SHP77 treated with DMSO at 0.1 percent for 48 hours (cell line): ENCODE data around the gene NLRP6.
"Not testable (repeated sequence)": the region's sequence is repeated elsewhere in the genome, so short reads cannot be mapped to it uniquely, and the experiment has no call there.

Experiments used
- DNase-seq: peaks from one replicate; lab custom pipeline; 2025; lab: John Stamatoyannopoulos, UW

NLRP6 gene

DNA sequence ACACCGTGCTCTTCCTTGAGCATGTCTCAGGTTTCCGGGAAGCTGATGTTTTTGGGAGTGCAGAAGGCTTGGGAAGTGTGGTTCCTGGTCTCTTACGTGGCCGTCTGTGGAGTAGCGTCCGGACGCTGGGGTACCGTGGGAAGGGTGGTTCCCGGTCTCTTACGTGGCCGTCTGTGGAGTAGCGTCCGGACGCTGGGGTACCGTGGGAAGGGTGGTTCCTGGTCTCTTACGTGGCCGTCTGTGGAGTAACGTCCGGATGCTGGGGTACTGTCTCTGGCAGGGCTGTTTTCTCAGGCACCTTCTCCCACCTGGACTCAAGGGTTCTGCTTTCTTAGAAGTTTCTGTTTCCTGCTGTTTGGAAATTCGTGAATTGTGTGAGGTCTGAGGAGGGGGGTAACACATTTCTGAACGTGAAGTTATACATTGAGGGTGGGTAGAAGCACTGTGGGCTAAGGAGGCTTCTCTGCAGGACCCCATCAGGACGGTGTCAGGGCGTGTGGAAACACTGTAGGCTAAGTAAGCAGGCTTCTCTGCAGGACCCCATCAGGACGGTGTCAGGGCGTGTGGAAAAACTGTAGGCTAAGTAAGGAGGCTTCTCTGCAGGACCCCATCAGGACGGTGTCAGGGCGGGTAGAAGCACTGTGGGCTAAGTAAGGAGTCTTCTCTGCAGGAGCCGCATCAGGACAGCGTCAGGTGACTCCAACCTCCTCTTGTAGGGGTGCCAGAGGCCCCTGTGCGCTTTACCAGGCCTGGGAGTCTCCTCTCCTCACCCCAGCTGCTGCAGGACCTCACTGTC, 47.8 kb downstream of the NLRP6 start:
- no peak for DNase-seq

DNA sequence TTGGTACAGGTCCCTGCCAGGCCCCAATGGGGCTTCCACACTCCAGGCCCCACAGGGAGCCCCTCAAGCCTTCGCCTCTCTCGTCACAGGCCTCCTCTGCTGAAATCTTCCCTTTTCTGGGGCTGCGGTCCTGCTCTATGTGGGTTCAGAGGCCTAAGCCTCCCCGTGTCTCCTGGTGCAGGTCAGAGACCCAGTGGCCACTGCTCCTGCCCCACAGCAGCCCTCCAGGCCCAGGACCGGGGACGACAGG, 48.3 kb downstream of the NLRP6 start:
- DNase-seq: no peak

DNA sequence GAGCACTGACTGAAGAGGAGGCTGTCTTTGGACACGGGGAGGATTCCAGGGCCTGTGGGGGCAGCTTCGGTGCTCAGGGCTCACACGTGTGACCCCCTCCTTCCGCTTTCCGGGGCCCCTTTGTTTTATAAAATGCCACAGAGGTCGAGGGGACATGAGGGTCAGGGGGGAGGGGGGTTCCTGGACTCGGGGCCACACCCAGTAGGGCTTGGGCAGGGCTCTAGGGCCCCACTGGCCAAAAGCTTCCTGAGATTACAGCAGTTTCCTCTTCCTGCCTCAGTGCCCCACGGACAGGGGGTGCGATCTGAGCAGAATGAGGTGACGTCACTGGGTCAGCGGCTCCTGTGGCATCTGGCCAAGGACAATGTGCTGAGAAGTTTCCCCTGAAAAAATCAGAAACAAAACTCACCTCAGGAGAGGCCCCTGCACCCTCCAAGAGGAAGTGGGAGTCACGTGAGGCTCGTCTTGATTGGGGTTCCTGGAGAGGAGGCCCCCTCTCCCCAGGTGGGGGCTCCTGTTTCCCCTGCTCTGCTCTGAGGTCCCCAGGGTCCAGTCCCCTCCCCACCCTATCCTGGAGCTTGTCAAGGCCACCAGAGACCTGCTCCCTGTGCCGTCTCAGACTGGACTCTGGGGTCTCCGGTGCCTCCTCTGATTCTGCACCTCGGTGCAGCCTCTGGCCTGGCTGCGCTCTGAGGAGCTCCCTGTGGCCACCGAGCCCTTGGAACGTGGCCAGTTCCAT, 48.8 kb downstream of the NLRP6 start:
- no peak for DNase-seq

DNA sequence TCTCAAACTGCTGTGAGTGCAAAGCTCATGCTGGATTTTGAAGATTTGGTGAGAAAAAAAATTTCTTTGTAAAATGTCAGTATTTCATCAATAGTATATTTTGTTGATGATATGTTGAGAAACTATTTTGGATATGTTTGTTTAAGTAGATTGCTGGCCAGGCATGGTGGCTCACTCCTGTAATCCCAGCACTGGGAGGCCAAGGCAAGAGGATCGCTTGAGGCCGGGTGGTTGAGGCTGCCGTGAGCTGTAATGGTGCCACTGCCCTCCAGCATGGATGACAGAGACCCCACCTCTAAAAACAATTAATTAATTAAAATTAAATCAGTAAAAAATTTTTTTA, 49.3 kb downstream of the NLRP6 start:
- DNase-seq: no peak

DNA sequence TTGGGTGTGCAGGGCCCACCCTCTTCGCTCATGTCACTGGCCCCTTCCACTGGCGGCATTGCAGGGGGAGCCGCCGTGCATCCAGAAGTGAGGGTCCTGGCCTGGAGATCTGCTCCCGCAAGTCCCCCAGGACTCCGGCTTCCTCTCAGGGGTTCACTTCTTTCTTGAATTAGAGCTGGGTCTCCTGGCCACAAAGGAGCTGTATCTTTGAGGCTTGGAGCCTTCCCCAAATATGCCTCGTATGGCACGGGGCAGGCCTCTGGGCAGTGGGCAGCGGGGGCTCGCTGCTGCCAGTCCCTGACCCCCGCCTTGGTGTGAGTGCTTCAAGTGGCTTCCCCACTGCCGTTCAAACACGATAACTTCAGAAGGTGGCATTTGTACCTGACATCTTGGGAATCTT, 49.8 kb downstream of the NLRP6 start:
- no peak for DNase-seq

DNA sequence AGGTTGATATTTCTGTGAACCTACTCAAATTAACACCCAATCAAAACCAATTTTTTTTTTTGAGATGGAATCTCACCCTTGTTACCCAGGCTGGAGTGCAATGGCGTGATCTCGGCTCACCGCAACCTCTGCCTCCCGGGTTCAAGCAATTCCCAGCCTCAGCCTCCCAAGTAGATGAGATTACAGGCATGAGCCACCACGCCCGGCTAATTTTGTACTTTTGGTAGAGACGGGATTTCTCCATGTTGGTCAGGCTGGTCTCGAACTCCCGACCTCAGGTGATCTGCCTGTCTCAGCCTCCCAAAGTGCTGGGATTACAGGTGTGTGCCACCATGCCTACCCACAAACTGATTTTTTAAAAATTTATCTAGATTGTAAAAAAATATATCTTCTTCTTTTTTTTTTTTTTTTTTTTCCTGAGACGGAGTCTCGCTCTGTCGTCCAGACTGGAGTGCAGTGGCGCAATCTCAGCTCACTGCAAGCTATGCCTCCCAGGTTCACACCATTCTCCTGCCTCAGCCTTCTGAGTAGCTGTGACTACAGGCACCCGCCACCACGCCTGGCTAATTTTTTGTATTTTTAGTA, 50.4 kb downstream of the NLRP6 start:
- not testable (repeated sequence) for DNase-seq

DNA sequence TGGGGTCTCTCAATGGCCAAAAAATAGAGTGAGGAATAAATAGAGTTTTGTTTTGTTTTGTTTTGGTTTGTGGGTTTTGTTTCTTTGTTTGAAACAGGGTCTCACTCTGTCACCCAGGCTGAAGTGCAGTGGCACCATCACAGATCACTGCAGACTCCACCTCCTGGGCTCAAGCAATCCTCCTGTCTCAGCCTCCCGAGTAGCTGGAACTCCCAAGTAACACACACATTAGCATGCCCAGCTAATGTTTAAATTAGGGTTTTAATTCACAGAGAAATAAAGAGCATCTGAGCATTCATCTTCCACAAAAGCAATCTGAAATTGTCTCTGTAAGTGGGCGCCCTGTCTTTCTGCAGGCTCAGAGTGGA, 51.7 kb downstream of the NLRP6 start:
- no peak for DNase-seq

DNA sequence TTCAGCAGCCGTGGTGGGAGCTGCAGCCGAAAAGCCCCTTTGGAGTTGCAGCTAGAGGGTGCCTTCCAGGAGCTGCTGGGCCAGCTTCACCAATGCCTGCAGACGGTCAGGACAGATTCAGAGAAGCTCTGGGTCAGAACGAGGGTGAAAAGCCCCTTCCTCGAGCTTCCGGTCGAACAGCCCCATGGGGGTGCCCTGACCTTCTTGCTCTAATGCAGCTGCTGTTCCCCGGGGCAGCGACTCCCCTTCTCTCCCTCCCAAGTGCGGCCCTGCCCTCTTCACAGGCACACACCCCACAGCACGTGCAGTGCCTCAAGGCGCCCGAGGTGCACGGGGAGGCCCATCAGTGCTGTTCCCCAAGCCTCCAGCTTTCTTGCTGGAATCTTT, 52.1 kb downstream of the NLRP6 start:
- no peak for DNase-seq

DNA sequence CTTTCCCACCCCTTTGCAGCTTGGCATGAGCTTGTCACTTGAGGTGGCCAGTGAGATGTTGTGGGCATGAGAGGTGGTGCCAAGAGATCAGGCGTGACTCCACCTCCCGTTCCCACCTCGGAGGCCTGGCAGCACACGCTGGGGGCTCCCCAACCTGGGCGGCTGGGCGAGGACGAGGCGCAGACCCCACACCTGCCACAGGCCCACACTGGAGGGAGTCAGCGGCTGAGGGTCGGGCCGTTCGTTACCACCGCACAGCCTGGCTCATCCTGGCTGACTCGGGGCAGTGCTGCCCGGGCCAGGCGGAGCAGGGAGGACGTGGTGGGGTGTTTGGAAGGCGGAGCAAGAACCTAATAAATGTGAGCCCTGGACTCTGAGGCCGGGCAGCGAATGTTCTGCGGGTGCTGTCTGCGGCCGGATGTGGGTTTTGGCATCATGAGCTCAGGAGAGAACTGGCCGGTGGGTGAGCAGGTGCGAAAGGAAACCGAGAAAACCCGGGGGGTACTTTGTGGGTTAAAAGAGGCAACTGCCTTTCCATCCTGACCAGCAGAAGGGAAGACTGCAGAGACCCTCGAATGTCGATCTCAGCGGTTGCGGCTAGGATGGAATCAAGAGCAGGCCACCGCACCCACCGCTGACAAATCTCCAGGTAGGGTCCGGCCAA, 52.6 kb downstream of the NLRP6 start:
- DNase-seq: no peak

DNA sequence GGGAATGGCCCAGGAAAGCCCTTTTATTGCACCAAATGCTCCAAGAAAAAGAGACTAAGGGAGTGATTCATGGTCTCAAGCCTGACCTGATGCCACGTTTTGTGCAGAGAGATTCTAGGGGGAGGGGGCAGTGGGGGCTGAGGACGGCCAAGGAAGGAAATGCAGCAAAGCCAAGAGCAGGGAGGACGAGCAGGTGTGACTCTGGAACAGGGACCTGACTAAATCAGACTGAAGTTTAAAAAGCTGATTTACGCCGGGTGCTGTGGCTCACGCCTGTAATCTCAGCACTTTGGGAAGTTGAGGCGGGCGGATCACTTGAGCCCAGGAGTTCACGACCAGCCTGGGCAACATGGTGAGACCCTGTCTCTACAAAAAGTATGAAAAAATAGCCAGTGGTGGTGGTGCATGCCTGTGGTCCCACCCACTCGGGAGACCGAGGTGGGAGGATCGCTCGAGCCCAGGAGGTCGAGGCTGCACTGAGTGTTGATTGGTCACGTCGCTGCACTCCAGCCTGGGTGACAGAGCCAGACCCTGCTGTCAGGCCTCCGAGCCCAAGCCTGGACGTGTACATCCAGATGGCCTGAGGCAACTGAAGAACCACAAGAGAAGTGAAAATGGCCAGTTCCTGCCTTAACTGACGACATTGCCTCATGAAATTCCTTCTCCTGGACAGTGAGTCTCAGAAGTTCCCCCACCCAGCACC, 53.3 kb downstream of the NLRP6 start:
- no peak for DNase-seq

DNA sequence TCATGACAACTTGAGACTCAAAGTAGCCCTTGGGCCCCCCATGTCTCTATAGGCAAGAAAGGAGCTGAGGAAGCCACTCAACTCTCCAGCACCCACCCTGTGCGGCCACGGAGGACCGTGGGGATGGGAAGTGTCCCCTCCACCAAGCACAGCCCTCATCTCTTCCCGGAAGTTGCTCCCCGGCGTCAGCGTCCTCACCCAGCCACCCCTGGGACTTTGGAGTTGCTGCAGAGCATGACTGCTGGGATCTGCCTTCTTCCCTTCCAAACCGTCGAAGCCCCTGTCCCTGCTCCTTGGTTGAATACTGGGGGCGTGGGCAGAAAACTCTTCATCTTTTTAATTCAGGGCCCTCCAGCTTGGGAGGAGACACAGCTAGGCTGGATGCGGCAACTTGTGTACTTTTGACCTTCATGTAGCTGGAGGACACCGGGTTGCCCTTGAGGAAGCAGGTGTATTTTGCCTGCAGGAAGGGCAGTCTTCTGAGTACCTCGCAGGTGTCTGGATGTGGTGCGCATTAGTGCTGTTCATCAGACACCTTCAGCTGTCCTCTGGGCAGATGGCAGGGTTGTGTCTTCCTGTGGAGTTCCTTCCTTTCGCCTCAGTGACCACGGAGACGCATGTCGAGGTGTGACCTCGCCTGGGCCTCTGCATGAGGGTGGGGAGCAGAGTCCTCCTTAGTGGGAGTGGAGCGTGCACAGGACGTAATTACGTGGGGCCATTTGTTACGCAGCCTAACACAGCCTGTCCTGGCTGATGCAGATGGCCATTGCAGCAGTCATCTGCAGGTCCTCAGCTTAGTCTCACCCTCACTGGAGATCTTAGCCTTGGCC, 54.7 kb downstream of the NLRP6 start:
- no peak for DNase-seq

DNA sequence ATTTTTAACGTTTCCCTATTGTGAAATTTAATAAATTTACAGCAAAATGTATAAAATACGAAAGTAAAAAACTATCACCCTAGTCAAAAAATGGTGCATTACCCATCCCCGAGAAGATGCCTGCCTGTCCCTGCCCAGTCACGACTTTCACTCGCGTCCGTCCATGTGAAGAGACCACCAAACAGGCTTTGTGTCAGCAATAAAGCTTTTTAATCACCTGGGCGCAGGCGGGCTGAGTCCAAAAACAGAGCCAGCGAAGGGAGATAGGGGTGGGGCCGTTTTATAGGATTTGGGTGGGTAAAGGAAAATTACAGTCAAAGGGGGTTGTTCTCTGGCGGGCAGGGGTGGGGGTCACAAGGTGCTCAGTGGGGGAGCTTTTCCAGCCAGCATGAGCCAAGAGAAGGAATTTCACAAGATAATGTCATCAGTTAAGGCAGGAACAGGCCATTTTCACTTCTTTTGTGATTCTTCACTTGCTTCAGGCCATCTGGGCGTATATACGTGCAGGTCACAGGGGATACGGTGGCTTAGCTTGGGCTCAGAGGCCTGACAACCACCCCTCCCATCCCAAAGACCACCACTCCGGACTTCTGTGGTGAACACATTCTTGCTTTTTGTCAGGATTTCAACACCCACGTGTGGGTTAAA, 55.5 kb downstream of the NLRP6 start:
- not testable (repeated sequence) for DNase-seq

DNA sequence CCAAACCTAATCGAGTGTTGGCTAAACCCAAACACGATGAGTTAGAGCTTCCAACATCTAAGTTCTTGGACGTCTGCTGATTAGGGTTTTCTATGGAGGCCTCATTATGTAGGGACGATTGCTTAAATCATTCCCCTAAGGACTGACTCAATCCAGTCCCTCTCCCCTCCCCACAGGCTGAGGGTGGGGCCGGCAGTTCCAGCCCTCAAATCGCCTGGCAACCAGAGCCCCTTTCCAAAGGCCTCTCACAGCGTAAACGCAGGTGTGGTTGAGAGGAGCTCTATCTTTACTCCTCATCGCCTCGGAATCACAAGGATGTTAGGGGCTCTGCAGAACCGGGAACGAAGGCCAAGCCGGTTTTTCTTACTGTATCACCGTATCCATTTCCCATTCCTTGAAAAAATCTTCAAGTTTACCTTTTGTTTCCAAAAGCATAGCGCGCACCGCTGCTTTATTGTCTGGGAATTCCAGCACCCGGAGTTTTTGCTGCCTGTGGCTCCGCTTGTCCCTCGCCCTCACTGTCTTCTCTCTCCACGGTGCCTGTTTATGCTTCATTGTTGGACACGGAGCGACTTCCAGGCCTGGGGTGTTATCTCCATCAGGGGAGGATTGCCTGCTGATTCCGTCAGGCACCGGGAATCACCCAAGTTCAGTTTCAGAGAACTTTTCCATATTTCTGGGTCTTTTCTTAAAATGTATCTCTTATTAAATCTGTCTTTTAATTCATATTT, 56.2 kb downstream of the NLRP6 start:
- DNase-seq: no peak
